Stimulated activated CD4-positive, alpha-beta T cell treated with anti-CD3 and anti-CD28 coated beads, TNF-alpha, amount 100 ng/mL, for 4 hours (primary cell): Measurements from ENCODE around the gene PARD3B.

Experiments
- DNase-seq, 3 experiments: peaks; one replicate each; pipeline ENCODE4 v3.0.0-alpha.2; 2020; ENCODE audit warnings: low read depth in 3 of 3

PARD3B gene

DNA sequence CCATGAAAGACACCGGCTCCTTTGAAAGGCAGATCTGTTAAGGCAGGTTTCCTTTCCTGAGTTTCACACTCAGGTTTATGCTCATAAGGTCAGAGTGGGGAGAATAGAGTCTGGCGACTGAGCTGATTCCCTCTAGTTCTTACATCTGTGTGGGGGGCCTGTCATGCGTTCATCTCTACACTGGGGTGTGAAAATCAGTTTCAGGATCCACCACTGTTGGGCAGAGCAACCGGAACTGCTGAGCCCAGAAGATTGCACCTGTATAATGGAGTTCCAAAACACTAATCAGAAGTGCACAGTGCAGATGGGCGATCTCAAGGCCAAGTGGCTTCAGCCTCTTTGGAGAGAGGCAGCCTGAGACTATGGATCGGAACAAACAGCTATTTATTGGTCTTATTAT, 955.7 kb downstream of the PARD3B start:
- DNase-seq, result no peak

DNA sequence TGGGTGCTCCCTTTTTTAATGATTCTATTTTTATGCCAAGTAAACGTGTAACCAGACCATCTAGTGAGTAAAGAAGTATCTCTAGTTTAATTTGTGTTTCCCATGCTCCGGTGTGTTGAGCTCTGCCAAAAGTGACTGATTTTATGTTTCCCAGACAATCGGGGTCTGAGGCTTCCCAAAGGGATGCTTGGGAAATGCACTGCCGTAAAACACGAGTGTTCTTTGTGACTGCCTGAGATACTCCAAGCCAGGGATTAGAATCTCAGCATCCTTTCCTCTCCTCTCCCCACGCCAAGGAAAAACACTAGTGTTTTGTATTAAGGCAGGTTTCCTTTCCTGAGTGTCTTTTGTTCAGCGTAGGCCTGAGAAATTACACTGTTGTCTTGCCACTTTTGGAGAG, 956.6 kb downstream of the PARD3B start:
- DNase-seq, result no peak

DNA sequence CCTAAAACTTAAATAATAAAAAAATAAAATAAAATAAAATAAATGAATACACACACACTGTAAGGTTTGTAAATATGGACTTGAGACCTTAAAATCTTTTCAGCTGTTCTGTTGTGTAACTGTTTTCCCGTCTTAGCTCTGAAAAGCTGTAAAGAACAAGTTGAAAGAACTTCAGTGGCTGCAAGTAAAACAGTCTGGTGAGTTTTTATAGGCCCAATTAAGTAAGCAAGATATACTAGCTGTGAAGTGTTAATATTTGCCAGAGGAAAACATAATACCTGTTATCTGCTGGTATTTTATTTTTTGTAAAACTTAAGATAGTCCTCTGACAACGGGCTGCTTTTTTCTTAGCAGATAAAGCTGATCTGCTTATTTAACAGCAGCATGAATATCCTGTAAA, 960.1 kb downstream of the PARD3B start:
- DNase-seq, result no peak

GRCh38 chr2:205509655-205510054, 964.4 kb downstream of the PARD3B start:
- DNase-seq, result no peak

- no peak for DNase-seq
These were observed 965.1 kb downstream of the PARD3B start for GRCh38 chr2:205510345-205510744.

GRCh38 chr2:205511221-205511620, 965.9 kb downstream of the PARD3B start:
- no peak for DNase-seq

- no peak for DNase-seq
These were observed 966.4 kb downstream of the PARD3B start for GRCh38 chr2:205511641-205512040.

GRCh38 chr2:205520311-205520710, 975.0 kb downstream of the PARD3B start:
- no peak for DNase-seq

DNA sequence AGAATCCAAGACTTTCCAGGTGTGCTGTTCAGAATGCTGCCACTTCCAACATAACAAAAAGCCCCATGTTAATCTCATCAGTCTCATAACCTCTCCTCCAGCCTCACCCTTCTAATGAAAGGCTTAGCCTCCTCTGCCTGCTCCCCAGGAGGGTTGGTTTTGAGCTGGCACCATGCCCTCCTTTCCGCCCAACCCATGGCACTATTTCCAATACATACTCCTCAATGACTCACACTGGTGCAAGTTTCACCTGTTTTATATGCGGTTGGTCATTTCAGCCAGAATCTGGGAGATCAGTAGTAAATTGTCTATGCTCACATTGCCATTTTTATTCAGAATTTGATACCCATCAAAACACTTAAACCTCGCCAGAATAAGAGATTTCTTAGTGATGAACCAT, 979.4 kb downstream of the PARD3B start:
- no peak for DNase-seq

DNA sequence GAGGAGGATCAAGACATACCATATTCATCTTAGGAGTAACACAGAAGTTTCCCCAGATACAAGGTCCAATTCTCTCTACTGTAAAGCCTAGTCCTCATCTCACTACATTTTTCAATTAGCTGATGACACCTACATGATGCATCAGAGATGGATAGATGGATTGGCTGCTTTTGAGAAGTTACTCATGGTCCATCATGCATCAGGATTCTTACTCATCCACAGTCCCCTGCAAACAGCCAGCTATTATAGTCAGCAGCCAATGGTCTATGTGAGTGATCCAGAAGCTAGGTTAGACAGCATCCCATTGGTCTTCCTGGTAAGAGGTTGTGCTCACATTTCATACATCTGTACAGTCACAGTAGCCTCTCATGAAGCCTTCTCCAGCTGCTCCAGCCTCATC, 982.5 kb downstream of the PARD3B start:
- DNase-seq, result no peak

- DNase-seq, result no peak
These were observed 985.8 kb downstream of the PARD3B start for GRCh38 chr2:205531072-205531471.

GRCh38 chr2:205531489-205532148, 986.3 kb downstream of the PARD3B start:
- DNase-seq, result no peak

DNA sequence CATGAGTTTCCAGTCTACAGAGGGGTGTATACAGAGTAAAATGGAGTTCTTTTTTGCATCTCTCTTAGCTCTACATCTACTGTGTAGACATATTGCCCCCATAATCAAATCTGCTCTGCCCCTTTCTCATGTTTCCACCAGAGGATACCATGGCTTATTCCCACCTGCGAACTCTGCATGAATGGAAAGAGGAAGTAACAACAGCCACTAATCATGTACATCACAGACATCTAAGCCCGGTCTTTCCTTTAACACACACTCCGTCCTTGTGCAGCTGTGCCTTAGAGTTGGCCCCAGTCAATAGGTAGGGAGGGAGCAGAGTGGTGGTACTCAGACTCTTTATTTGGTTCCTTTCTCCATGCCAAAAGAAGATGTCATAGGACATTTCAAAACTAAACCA, 989.7 kb downstream of the PARD3B start:
- DNase-seq, result no peak

DNA sequence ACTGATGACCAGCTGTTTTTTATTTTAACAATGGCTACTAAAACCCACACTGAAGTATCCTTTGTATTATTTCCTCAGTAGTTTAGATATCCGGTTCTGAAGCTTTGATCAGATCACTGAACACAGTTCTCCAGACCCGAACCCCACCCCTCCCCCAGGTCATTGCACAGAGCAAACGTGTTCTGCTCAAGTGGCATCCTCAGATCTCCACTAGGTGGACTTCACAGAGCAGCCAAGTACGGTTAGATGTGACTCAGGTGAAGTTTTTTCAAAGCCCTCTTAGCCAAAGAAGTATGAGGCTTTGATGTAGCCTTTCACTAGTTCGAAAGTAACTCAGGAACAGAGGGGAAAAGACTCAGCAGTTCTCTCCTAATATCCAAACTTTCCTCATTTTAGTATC, 994.3 kb downstream of the PARD3B start:
- no peak for DNase-seq

- no peak for DNase-seq
These were observed 994.8 kb downstream of the PARD3B start for GRCh38 chr2:205540036-205540435.

DNA sequence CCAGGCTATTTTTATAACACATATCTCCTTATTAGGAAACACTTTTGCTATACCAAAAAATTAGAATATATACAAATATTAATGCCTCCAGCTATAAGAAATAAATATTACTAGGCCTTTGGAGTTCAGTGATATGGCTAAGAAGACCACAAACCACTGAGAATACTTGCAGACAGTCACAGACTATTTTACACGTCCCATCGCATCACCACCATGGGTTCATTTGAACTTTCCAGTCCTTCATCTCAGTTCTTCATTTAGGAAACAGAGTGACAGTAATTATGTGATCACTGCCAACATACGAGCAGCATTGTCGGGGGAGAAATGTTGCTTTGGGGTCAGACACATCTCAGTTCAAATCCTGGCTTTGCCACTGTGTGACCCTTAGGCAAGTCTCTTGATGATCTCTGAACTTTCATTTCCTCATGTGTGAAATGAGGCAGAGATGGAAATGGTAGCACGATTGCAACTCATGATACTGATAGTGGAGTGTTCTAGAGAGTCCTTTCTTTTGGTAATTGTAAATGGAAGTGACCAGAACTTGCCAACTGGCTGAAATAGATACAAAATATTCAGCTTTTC, 998.1 kb downstream of the PARD3B start:
- DNase-seq, result no peak

DNA sequence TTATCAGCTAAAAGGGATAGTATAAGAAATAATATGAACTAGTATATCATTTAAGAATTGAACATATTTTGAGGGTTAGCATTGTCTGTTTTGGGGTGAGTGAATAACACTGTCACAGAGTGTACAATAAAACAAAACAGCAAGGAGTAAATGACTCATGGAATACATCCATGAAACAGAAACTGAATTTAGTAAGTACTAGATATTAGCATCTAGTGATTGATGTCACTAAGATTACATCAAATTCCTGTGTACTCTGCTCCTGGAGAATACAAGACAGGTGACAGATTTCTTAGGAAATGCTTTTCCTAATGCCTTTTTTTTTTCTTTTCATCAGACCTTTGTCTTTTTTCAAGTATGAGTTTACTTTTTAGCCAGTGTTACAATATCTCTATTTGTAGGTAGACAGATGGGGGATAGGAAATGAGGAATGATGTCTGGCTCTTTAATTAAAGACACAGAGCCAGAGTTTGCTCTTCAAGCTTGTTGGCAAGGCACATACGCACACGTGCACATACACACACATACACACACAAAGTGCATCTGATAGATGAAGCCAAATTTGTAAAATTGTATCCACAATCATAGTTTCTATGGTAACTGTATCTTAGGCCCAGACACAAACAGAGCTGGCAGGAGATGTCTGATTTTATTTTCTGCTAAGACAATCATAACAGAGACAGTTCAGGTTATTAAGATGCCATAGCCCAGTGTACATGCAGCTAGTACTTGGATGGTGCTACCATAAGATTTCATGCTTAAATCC, 998.8 kb downstream of the PARD3B start:
- no peak for DNase-seq

DNA sequence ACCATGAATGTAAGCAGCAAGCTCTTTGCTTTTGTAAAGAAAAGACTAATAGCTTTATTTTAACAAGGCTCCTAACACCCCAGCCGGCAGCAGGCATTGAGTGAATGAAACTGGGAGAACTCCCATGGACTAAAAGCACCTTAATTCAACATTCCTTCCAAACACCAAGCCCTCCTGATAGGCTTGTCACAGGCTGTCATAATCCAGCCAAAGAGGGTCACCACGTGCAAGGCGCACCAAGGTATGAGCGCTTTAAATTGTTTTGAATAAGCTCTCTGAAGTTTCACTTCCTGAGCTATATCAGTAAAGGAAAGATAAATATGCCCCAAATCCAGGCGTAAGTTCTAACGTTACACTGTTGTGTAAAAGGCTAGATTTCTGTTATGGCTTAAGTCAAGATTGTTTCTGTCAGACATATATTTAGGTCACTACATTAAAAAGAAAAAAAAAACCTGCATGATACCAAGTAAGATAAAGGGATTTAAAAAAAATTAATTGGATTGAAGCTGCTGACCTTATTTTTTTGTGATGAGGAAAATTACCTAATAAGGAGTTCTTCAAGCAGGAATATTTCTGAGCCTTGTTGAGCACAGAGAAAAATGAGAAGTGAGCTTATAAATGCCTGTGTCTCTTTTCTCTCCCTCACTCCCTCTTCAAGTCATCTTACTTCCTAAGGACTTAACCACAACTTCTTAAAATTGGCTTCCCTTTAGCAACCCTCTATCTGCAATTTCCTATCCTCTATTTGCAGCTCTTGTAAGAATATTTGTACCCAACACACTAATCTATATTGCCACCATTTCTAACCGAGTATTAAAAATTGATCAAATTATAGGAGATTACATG, 1000.9 kb downstream of the PARD3B start:
- no peak for DNase-seq

DNA sequence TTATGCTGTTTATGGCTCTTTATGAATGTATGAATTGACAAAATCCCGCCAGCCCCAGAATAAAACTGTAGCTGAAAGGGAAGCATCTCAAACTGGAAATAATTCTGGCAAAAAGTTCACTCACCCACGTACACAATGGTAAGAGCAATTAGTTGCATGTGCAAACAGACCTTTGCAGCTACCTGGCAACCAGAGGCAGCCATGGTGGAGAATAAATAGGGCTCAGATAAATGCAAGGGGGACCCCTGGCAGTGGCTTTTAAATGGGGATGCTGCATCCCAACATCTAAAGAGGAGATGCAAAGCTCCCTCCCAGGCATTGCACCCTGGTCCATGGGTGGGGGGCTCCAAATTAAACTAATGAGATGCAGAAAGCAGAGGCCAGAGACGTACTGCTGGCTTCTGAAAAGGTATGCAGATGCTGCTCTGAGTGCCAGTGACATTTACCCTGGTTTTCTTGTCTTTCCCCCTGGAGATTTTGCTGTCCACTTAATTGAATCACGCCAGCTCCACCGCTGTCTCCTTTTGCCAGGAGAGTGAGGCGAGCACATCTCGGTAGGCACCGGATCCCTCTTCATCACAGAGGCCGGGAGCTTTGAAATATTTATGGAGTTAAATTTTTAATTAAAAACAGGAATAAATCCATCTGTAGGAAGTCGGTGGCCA, 1010.4 kb downstream of the PARD3B start:
- no peak for DNase-seq

GRCh38 chr2:205556357-205556756, 1011.1 kb downstream of the PARD3B start:
- DNase-seq, result no peak

DNA sequence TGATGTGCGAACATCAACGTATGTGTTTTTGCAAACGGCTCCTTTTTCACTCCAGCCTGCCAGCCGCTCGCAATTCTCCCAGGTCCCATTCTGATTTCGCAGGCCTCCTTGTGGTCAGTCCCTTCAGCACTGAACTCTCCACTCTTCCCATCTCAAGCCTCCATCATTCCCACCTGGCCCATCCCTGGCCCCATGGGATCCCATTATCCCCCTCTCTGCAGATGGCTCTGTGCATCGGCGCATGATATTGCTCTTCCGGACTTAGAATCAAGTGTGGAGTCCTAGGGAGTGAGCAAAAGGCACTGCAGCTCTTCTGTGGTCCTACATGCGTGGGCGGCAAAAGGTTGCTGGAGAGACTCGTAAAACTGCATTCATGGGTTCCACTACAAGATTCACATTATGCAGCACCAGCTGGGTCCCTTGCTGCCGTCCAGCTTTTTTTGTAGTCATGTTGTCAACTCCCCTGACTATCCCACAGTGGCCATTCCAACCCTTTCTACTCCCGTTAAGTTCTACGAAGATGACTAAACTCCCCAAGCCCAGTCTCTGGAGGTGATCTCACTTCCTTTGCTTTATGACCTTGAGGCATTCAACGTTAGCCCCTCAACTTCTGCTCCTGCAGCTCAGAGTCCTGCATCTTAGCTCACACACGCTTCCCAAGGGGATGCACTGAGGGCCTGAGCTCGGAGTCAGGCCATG, 1011.7 kb downstream of the PARD3B start:
- no peak for DNase-seq
